Stomach (tissue), 4 donors: Measurements from ENCODE around the gene FAM90A1.
"Not testable (repeated sequence)": the region's sequence is repeated elsewhere in the genome, so short reads cannot be mapped to it uniquely, and the experiment has no call there.

Experiments used
- POLR2A ChIP-seq, 4 donors: fragments of 450-650 bp; IDR thresholded peaks; one replicate each; pipeline ENCODE4 v1.6.1; 2016; ENCODE audit warnings: antibody characterized with exemption in 4 of 4, control low read depth in 2 of 4, mild to moderate bottlenecking in 1 of 4, moderate library complexity in 1 of 4
- POLR2AphosphoS5 ChIP-seq, 3 donors: sonication (generic); formaldehyde crosslinking; IDR thresholded peaks; one replicate each; pipeline ENCODE4 v1.6.1; 2016; ENCODE audit warnings: antibody characterized with exemption in 3 of 3
- TF ChIP-seq, protein P1 (sequence below), 7 experiments: fragments of 450-650 bp in 4 of 7; fragments of 200-600 bp in 3 of 7; sonication (generic) in 3 of 7; IDR thresholded peaks; one replicate each; pipeline ENCODE4 v1.5.1; 2016 to 2019; ENCODE audit warnings: antibody characterized with exemption in 7 of 7, control low read depth in 2 of 7, mild to moderate bottlenecking in 1 of 7

- TF ChIP-seq, protein P1, sequence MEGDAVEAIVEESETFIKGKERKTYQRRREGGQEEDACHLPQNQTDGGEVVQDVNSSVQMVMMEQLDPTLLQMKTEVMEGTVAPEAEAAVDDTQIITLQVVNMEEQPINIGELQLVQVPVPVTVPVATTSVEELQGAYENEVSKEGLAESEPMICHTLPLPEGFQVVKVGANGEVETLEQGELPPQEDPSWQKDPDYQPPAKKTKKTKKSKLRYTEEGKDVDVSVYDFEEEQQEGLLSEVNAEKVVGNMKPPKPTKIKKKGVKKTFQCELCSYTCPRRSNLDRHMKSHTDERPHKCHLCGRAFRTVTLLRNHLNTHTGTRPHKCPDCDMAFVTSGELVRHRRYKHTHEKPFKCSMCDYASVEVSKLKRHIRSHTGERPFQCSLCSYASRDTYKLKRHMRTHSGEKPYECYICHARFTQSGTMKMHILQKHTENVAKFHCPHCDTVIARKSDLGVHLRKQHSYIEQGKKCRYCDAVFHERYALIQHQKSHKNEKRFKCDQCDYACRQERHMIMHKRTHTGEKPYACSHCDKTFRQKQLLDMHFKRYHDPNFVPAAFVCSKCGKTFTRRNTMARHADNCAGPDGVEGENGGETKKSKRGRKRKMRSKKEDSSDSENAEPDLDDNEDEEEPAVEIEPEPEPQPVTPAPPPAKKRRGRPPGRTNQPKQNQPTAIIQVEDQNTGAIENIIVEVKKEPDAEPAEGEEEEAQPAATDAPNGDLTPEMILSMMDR (IDR thresholded peaks at IDR 0.05), result not testable (repeated sequence)
- TF ChIP-seq POLR2AphosphoS5, POLR2A (IDR thresholded peaks at IDR 0.05): not testable (repeated sequence)
These were observed 7.3 kb upstream of the FAM90A1 start for GRCh38 chr12:8234746-8235145.
